ENCODE results near the gene FARS2. TPM values are rescaled to one million over a fixed set of nuclear protein-coding genes. Genes with fewer than 3 reads are reported as not detected.

The FARS2 gene
- total RNA-seq, 4 donors from 2014 or later: 10.6 to 24.9 (median 15.2) TPM

DNA sequence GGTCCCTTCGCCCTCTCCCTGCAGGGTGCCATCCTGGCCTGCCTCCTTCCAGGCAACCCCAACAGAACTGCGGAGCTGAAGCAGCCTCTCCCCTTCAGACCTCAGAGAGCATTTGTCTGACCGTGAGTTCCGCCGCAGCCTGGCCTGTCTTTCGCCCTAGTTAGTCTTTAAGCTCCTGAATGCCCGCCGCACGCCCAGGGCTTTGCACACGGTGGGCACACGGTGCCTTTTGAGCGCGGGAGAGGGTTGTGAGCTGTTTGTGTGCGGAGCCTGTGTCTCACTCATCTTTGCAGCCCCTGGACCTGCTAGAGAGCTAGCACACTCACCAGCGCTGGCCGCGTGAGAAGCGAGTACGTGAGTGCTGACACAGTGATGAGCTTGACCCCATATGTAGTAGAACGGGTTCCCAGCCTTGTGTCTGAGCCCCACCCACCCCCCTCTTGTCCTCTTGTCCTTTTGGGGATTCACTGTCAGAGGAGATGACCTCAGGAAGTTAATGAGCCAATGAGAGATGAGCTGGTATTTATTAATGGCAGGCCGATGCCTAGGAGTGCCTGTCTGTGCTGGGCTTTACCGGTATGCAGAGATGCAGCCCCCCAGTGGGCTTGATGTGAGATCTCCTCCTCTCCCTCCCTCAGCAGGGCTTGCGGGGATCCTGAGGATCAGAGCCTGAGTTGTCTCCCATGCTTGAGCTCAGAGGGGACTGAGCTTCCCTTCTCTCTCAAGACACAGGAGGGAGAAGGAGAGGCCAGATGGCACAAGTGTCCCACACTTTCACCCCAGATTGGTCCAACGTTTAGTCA, 249.2 kb downstream of the FARS2 start:
- intact Hi-C loops (cut with DNase I): no loop called here
- Histone ChIP-seq H3K27me3 (no peaks in the 10 kb centered on the region), H3K27ac (replicated peaks in 1 of 4) (no peak overlapping the region), H3K36me3 (peaks cover 0 to 3% (median 0%) of the 10 kb centered on the region in 4 donors), H3K4me3 (no peak overlapping the region), H3K4me1 (peaks cover 0 to 3% (median 0%) of the 10 kb centered on the region in 4 donors), H3K9me3 (no peaks in the 10 kb centered on the region)
- DNase-seq (ENCODE audit: extremely low spot score): no peak
- WGBS: 94% methylated on average over 20 of the region's 24 CpGs
- no peak for TF ChIP-seq POLR2A (IDR thresholded peaks at IDR 0.05; ENCODE audit: low read depth)
- no peak for TF ChIP-seq EP300 (IDR thresholded peaks at IDR 0.05)
- no peak for TF ChIP-seq POLR2AphosphoS5 (IDR thresholded peaks at IDR 0.05)
- TF ChIP-seq, protein P1, sequence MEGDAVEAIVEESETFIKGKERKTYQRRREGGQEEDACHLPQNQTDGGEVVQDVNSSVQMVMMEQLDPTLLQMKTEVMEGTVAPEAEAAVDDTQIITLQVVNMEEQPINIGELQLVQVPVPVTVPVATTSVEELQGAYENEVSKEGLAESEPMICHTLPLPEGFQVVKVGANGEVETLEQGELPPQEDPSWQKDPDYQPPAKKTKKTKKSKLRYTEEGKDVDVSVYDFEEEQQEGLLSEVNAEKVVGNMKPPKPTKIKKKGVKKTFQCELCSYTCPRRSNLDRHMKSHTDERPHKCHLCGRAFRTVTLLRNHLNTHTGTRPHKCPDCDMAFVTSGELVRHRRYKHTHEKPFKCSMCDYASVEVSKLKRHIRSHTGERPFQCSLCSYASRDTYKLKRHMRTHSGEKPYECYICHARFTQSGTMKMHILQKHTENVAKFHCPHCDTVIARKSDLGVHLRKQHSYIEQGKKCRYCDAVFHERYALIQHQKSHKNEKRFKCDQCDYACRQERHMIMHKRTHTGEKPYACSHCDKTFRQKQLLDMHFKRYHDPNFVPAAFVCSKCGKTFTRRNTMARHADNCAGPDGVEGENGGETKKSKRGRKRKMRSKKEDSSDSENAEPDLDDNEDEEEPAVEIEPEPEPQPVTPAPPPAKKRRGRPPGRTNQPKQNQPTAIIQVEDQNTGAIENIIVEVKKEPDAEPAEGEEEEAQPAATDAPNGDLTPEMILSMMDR (IDR thresholded peaks at IDR 0.05): no peak

DNA sequence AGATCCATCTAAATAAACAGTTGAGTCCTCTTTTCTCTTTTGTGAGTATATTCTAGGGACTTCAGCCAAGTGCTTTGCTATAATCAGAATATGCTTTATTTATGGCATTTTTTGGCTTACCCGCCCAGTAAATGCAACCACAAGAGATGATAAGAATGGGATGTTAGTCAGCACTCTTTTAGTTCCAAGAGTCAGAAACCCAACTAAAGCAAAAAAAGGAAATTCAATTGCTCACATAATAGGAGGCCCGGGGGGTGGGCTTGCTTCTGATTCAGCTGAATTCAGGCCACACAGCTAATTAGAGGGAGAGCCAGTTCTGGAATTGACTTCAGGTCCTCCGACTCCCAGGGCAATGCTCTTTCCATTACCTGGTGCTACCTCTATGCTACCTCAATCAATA, 250.6 kb downstream of the FARS2 start:
- H3K27me3 ChIP-seq: no peaks in the 10 kb centered on the region
- H3K36me3 ChIP-seq: peaks cover 0 to 3% (median 0%) of the 10 kb centered on the region in 4 donors
- H3K4me3 ChIP-seq: no peak overlapping the region
- H3K4me1 ChIP-seq: peaks cover 0 to 3% (median 0%) of the 10 kb centered on the region in 4 donors
- no peaks in the 10 kb centered on the region for H3K9me3 ChIP-seq
- no peak for DNase-seq (ENCODE audit: extremely low spot score)
- no peak overlapping the region for H3K27ac ChIP-seq (replicated peaks in 1 of 4)
- TF ChIP-seq EP300 (IDR thresholded peaks at IDR 0.05) (no peak), POLR2AphosphoS5 (IDR thresholded peaks at IDR 0.05) (no peak), POLR2A (IDR thresholded peaks at IDR 0.05; ENCODE audit: low read depth) (no peak)
- TF ChIP-seq, protein P1 (IDR thresholded peaks at IDR 0.05): no peak
- intact Hi-C loops (cut with DNase I): no loop called here
- WGBS: 79% methylated on average over 3 of the region's 3 CpGs

DNA sequence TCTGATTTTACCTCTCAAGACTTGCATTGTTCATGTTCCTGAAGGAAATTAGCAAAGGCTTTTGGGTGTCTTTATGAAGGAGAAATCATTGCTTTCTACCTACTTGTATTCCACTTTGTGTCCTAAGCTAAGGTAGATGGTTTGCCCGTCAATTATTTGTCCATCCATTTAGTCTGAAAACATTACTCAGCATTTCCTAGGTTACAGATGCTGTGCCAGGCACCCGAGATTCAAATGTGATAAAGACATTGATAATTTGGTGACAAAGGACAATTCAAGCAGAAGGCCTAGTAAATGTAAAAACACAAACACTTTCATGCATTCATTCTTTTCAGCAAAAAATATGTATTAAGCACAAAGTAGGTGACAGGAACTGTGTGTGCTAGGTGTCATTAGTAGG, 251.1 kb downstream of the FARS2 start:
- Histone ChIP-seq H3K4me1 (peaks cover 0 to under 1% (median 0%) of the 10 kb centered on the region in 4 donors), H3K27ac (replicated peaks in 1 of 4) (no peak overlapping the region), H3K27me3 (no peaks in the 10 kb centered on the region), H3K4me3 (no peak overlapping the region), H3K9me3 (no peaks in the 10 kb centered on the region), H3K36me3 (peaks cover 0 to 3% (median 0%) of the 10 kb centered on the region in 4 donors)
- WGBS: 97% methylated on average over 2 of the region's 2 CpGs
- TF ChIP-seq EP300 (IDR thresholded peaks at IDR 0.05): no peak
- TF ChIP-seq, protein P1 (IDR thresholded peaks at IDR 0.05): no peak
- TF ChIP-seq POLR2AphosphoS5 (IDR thresholded peaks at IDR 0.05): no peak
- no peak for TF ChIP-seq POLR2A (IDR thresholded peaks at IDR 0.05; ENCODE audit: low read depth)
- intact Hi-C loops (cut with DNase I): no loop called here
- no peak for DNase-seq (ENCODE audit: extremely low spot score)

DNA sequence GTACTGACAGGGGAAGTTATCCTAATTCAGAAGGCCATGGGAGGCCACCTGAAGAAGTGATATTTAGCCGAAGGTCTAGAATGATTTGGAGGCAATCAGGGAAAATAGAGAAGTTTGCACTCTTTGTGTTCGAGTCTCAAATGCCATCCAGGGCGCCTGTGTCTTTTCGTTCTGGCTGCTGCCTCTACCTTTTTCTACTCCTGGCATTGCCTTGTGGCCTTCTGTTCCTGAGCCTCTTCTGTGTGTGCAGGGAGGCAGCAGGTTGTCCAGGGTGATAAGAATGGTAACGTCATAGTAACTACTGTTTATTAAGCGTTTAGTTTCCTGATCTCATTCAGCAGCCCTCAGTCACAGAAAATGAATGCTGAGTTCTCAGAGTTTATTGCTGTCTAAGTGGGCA, 252.1 kb downstream of the FARS2 start:
- no peak overlapping the region for H3K27ac ChIP-seq (replicated peaks in 1 of 4)
- no peak overlapping the region for H3K4me3 ChIP-seq

More for the DNA sequence above, 252.1 kb downstream of the FARS2 start:
- WGBS: 94% methylated on average over 6 of the region's 6 CpGs
- H3K9me3 ChIP-seq: no peaks in the 10 kb centered on the region
- TF ChIP-seq EP300 (IDR thresholded peaks at IDR 0.05) (no peak), POLR2AphosphoS5 (IDR thresholded peaks at IDR 0.05) (no peak), POLR2A (IDR thresholded peaks at IDR 0.05; ENCODE audit: low read depth) (no peak)
- TF ChIP-seq, protein P1 (IDR thresholded peaks at IDR 0.05): no peak
- intact Hi-C loops (cut with DNase I): no loop called here
- no peaks in the 10 kb centered on the region for H3K4me1 ChIP-seq
- H3K27me3 ChIP-seq: no peaks in the 10 kb centered on the region
- DNase-seq (ENCODE audit: extremely low spot score): no peak
- H3K36me3 ChIP-seq: peaks cover 0 to 3% (median 0%) of the 10 kb centered on the region in 4 donors
